Activated CD4-positive, alpha-beta T cell treated with anti-CD3 and anti-CD28 coated beads, Interleukin-2, amount 50 U/mL, for 48 hours (primary cell): Measurements from ENCODE around the gene MOB1A.
"Not testable (repeated sequence)": the region's sequence is repeated elsewhere in the genome, so short reads cannot be mapped to it uniquely, and the experiment has no call there.

Experiments
- DNase-seq, 2 experiments: peaks; one replicate each; pipeline ENCODE4 v3.0.0-alpha.2; 2020

MOB1A gene

GRCh38 chr2:74148457-74149246 lies 30.0 kb downstream of the MOB1A start:
- no peak for DNase-seq

- peak; percentile 89 to 91 for DNase-seq
Observed at GRCh38 chr2:74147727-74148456, 30.8 kb downstream of the MOB1A start, which contains the start of gene BOLA3. Gene BOLA3 (minus strand): TSS chr2:74147912. CDS start chr2:74147874, 38 bp downstream.

DNA sequence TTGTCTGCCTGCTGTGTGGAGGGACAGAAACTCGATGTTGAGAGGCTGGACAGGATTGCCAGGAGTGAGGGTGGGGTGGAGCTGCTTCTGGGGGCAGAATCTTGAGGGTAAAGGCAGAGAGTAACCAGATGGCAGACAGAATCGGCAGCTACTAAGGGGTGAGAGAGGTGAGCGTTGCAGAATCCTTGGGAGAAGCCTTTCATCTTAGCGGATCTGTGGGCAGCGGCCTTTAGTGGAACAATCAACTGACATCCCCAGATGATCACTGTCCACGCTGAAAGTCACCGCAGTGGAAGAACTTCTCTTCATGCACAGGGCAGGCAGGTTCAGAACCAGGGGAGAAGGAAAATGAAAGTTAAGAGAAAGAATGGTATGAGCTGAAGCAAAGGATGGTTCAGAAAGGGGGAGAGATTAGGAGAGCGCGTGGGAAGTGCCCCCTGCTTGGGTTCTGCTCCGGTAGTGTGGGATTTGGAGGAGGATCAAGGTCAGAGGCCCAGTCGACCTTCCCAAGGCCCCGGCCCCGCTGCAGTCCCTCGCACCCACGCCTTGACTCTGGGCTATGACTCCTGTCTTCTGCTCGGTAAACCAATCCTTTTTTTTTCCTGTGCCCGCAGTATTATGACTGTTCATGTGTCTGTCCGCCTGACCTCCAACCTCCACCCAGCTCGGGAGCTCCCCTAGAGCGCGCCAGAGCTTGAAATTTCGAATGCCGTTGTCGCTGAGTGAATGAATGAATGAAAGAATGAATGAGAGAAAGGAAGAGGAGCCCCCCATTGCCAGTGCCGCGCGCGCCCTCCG lies 31.6 kb downstream of the MOB1A start:
- peak; percentile 14 to 61 for DNase-seq

DNA sequence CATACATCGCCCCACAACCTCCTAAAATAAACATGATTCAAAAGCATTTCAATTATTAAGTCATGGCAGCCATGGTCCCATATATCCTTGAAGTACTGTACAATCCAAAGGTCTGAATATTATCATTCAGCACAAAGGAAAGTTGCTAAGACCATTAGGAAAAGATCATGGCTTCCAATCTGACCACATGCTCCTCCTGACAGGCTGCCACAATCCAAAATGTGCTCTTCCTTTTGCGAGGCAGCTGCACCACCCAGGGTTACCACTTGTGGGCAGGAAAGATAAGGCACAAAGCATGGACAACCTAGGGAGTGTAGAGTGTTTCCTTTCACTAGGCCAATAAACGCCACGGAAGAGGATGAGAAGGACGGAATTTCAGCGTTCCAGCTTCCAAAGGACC lies 36.3 kb downstream of the MOB1A start:
- DNase-seq: no peak

DNA sequence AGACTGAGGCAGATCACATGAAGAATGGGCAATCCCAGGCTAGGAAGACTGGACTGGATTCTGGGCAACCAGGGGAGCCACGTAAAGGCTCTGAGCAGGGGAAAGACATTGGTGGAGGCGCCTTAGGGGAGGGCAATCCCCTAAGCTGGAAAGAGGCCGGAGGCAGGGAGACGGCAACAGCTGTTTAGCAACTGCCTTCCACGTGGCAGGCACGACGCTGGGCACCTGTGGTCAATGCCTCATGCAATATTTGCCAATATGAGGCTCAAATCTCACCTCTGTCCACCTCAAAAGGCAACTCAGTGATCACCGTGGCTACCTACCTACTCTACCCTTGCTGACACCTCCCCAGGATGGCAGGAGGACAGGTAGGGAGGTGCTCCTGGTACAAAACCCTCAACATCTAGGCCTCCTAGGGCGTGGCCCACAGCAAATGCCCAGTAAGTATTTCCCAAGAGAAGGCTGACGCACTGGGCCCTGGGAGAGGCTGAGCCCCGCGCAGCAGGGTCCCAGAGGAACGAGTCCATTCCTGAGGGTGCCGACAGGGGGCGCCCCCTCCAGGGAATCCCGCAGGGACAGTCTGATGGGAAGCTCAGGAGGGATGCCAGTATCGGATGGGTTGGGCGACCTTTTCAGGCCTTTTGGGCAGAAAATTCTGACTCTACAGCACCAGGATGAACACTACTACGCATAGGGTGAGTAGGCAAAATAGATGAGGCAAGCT lies 39.9 kb downstream of the MOB1A start:
- DNase-seq: no peak

- no peak for DNase-seq
Observed at GRCh38 chr2:74137651-74138599, 40.8 kb downstream of the MOB1A start.

GRCh38 chr2:74131901-74132300 lies 46.8 kb downstream of the MOB1A start:
- DNase-seq: no peak

GRCh38 chr2:74130211-74130995 lies 48.3 kb downstream of the MOB1A start:
- DNase-seq: no peak

- DNase-seq: no peak
Observed at GRCh38 chr2:74128206-74128605, 50.5 kb downstream of the MOB1A start.

GRCh38 chr2:74123955-74124354 lies 54.7 kb downstream of the MOB1A start:
- not testable (repeated sequence) for DNase-seq

DNA sequence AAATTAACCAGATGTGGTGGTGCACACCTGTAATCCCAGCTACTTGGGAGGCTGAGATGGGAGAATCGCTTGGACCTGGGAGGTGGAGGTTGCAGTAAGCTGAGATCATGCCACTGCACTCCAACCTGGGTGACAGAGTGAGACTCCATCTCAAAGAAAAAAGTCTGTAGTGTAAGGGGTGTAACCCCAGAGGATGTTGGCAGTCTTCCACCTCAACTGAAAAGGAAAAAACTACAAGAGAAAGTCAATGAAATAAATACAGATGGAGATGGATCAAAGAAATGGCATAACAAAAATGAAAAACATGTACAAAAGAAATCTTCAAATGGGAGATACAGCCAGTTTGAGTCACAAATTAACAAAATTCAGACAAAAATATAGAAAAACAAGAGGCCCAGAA lies 56.8 kb downstream of the MOB1A start:
- not testable (repeated sequence) for DNase-seq

- peak; percentile 86 to 89 for DNase-seq
Observed at GRCh38 chr2:74119912-74120825, 58.5 kb downstream of the MOB1A start.

GRCh38 chr2:74119339-74119738 lies 59.3 kb downstream of the MOB1A start:
- DNase-seq: no peak

DNA sequence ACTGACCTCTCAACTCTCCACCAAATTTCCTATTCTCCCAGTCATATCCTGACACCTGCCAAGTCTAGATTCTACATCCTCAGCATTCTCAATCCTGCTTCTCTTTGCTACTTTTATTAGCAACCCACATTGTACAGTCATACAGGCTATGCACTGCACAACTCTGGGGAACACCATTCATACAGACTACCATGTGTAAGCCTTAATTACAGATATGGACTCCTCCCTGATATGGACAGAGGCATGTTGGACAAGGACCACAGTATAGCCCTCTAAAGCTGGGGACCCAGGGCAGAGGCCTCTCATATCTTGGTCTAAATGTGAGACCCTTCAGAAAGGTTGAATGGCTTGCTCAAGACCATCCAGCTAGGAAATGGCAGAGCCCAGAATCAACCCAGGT lies 67.3 kb downstream of the MOB1A start:
- DNase-seq: no peak

DNA sequence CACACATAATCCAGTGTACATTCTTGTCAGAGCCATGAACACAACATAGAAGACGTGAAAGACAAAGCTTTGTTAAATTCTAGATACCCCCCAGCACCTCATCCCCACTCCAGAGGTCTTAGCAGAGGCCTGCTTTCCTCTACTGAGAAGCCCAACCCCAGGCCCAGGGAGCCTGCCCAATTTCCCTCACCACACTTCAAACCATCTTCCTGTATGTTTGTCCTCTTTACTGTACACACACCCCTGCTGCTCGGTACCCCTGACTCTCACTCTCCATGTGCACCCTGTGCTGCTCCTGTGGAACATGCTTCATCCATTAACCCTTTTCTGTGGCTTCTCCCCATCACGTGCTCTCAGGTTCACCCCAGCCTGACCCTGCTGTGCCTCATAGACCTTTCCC lies 68.1 kb downstream of the MOB1A start:
- DNase-seq: no peak

DNA sequence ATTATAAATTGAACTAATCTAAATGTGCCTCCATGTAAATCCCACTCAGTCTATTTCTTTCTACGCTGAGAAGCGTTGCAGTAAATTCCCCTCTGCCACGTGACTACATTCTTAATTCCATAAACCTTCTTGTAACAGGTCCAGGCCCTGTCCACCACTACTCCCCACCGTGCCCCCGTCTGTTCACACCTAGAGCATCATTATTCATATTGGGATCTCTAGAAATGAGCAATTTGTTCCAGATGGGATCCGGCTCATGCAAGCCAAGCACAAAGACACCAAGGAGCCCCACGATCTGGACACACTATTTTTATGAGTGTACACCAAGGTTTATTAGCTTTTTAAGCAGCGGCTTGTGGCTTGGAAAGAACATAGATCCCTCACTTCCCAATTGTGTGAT lies 69.1 kb downstream of the MOB1A start:
- DNase-seq: no peak

GRCh38 chr2:74107071-74107470 lies 71.6 kb downstream of the MOB1A start:
- no peak for DNase-seq

- DNase-seq: no peak
Observed at GRCh38 chr2:74105413-74105812, 73.3 kb downstream of the MOB1A start.

DNA sequence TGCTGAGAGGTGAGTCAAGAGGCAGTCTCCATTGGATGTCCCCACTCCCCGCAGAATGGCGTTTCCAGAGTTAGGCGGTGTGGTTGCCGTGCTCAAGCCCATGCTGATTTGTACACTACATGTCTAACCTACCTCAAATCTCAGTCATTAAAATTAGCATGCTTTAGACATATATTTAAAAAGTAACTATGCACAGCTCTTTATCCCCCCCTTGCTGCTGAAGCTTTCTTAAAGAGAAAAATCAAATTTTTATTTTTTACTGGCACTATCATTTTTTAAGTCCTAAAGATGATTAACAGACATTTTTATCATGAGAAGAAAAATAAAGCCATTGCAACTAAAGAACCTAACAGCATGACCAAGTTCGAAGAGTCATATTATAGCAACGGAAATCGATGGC lies 73.8 kb downstream of the MOB1A start:
- DNase-seq: no peak

DNA sequence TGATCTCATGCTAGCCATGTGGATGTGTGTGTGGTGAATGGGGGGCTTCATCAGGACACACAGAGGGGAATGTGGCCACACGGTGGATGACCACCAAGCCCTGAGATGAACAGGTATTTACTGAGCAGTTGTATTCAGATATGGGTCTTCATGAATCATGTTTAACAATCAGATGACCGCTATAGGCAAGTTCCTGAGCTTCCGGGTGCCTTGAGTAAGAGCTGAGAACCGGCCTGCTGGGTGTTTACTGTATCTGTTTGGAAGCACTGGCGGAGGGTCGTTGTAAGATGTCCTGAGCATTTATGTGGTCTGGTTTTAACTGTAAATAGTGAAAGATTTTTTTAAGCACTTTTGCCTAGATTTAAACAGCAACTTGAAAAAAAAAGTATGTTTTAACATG lies 74.9 kb downstream of the MOB1A start:
- DNase-seq: no peak
